ENCODE measurements around the gene NELFCD.
"Not testable (repeated sequence)": the region's sequence is repeated elsewhere in the genome, so short reads cannot be mapped to it uniquely, and the experiment has no call there.

Gene NELFCD, protein sequence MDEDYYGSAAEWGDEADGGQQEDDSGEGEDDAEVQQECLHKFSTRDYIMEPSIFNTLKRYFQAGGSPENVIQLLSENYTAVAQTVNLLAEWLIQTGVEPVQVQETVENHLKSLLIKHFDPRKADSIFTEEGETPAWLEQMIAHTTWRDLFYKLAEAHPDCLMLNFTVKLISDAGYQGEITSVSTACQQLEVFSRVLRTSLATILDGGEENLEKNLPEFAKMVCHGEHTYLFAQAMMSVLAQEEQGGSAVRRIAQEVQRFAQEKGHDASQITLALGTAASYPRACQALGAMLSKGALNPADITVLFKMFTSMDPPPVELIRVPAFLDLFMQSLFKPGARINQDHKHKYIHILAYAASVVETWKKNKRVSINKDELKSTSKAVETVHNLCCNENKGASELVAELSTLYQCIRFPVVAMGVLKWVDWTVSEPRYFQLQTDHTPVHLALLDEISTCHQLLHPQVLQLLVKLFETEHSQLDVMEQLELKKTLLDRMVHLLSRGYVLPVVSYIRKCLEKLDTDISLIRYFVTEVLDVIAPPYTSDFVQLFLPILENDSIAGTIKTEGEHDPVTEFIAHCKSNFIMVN

DNA sequence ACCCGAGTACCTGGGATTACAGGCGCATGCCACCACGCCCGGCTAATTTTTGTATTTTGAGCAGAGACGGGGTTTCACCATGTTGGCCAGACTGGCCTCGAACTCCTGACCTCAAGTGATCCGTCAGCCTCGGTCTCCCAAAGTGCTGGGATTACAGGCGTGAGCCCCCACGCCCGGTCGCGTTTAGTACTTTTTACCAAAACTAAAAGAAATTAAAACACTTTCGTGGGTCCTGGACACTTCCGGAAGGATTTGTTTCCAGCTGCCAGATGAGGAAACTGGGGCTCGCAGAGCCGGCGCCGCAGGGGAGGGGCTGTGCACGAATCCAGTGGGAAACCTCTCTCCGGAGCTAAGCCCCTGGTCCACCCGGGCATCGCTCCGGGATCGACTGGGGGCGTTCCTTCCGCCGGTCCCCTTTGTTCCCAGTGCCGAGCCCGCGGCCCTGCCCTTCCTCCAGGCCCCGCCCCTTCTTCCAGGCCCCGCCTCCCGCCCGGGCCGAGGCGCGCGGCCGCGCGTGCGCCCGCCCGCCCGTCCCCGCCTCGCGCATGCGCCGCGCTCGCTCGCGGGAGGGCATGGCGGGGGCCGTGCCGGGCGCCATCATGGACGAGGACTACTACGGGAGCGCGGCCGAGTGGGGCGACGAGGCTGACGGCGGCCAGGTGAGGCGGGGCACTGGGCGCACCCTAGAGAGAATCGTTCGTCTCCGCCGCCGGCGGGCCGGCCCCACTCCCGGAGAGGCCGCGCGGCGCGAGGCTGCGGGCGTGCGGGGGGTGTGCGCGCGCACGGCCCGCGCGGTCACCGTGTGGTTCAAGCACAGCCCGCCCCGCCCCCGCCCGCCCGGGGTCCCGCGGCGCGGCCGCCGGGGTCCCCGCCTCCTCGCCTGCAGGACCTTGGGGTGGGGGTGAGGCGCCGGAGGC lies at the start of gene NELFCD:
NELFCD (plus strand) TSS at position 546 of the 917 bp plus-strand sequence; CDS start at position 600, 54 bp downstream.
- DNase-seq: peak; percentile 90

- no peak for DNase-seq
Observed at GRCh38 chr20:58932170-58932569, 48.9 kb upstream of the NELFCD start.

- no peak for DNase-seq
Observed at GRCh38 chr20:58938078-58938477, 43.0 kb upstream of the NELFCD start.

- no peak for DNase-seq
Observed at GRCh38 chr20:58938541-58938940, 42.5 kb upstream of the NELFCD start.

DNA sequence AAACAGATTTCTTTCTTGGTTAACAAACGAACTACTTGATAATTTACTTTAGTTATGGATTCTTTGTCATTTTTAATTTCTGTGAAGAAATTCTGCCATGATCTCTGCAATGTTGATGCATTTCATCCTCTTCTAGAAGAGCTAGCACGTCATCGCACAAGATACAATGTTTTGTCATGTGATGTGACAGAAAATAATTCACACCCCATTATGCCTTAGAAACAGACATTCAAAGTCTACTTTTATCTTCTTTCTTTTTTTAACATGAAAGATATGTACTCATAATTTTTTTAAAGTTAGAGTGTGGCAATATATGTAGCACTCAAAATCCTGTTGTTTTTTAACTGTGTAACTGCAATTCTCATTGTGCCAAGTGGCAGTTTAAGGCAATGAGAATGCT lies 39.6 kb upstream of the NELFCD start:
- DNase-seq: no peak

DNA sequence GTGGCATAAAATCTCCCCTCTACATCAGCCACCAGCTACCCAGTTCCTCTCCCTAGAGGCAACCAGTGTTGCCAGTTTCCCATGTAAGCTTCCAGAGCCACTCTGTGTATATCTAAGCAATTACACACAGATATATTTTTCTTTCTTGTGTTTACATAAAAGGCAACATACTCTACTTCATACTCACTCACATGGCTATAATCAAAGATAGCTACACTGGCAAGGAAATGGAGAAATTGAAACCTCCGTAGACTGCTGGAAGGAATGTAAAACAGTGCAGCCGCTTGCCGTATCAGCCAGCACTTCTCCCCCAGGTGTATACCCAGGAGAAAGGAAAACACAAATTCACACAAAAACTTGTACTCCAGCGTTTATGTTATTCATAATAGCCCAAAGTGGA lies 38.5 kb upstream of the NELFCD start:
- DNase-seq: no peak

- DNase-seq: no peak
Observed at GRCh38 chr20:58944610-58945009, 36.4 kb upstream of the NELFCD start.

DNA sequence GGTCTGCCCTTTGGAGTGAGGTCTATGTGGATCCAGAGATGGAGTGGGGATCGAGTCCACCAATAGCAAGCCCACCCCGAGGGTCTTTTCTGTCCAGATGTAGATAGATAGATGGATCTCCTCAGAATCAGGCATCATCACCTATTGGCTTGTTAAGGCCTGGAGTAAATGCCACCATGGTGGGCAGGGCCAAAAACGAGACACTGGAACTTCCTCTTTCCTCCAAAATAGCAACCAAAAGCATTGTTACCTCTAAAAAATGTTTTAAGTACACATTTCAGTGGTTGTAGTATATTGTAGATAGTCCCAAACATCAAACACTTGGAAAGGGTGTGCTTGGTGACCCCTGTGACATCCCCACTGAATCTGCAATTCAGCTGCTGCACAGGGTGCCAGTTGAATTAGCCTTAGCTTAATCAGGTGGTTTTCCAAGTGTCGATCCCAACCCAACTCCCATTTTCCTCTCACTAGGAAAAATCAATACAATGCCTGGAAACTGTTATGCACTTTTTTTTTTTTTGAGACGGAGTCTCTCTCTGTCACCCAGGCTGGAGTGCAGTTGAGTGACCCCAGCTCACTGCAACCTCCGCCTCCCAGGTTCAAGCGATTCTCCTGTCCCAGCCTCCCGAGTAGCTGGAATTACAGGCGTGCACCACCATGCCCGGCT lies 35.0 kb upstream of the NELFCD start:
- no peak for DNase-seq

- not testable (repeated sequence) for DNase-seq
Observed at GRCh38 chr20:58947797-58948388, 33.2 kb upstream of the NELFCD start.

- no peak for DNase-seq
Observed at GRCh38 chr20:58950603-58951002, 30.5 kb upstream of the NELFCD start.

- DNase-seq: no peak
Observed at GRCh38 chr20:58953050-58953449, 28.0 kb upstream of the NELFCD start.

- DNase-seq: no peak
Observed at GRCh38 chr20:58956078-58956477, 25.0 kb upstream of the NELFCD start.

GRCh38 chr20:58959652-58960051 lies 21.4 kb upstream of the NELFCD start:
- no peak for DNase-seq

GRCh38 chr20:58963060-58963584 lies 17.9 kb upstream of the NELFCD start:
- DNase-seq: no peak

GRCh38 chr20:58963922-58964321 lies 17.1 kb upstream of the NELFCD start:
- not testable (repeated sequence) for DNase-seq

- no peak for DNase-seq
Observed at GRCh38 chr20:58965270-58966064, 15.6 kb upstream of the NELFCD start.

DNA sequence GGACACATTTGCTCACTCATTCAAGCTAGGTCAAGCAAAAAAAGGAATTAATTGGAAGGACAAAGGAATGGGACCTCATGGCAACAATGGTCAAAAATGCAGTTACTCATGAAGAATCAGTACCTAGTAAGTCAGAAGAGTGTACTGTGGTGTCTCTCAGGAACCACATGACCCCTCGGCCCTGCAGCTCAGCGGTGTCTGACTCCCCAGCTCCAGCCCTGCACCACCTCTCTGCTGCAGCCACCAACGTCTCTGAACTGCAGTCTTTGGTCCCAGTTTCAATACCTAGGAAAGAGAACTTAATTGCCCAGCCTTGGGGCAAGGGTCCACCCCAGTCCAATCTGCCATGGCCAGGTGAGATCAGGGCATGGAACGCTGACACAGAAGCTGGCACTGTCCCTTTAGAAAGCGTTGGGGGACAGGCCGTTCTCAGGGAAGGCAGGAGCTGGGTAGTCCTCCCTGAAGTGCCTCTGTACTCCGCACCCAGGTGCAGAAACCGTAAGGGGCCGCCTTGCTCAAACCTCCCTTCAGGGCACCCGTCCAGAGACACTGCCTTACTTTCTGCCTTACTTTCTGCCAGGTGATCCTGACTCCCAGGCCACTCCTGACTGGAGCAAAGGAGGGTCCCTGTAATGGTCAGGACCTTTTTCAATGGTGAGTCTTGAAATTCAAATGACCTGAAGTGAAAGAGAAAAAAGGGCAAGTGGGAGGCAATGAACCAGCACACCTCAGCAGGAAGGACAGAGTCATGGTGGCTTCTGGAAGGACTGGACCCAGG lies 13.2 kb upstream of the NELFCD start:
- DNase-seq: no peak

DNA sequence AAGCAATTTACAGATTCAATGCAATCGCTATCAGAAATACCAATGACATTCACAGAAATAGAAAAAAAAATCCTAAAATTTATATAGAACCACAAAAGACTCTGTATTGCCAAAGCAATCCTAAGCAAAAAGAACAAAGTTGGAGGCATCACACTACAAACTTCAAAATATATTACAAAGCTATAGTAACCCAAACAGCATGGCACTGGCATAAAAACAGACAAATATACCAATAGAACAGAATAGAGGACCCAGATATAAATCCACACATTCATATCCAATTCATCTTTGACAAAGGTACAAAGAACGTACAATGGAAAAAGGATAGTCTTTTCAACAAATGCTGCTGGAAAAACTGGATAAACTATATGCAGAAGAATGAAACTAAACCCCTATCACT lies 11.6 kb upstream of the NELFCD start:
- DNase-seq: no peak

- no peak for DNase-seq
Observed at GRCh38 chr20:58970146-58970545, 10.9 kb upstream of the NELFCD start.

DNA sequence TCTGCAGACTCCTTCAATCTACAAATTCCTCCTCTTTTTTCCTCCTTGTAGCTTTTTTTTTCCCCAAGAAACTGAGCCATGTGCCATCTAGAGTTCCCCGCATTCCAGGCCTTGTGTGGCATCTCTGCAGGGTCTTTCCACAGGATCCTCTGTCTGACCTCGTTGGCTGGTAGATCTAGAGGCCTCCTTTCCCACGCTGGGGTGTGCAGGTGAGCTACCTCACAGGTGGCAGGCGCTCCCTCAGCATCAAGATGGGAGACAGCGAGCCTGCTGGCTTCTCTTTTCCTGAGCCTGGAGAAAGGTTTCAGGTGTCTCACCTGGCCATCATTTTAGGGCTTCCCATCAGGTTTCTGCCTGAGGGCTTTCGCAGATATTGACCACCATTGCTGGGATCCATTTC lies 9.6 kb upstream of the NELFCD start:
- DNase-seq: no peak

DNA sequence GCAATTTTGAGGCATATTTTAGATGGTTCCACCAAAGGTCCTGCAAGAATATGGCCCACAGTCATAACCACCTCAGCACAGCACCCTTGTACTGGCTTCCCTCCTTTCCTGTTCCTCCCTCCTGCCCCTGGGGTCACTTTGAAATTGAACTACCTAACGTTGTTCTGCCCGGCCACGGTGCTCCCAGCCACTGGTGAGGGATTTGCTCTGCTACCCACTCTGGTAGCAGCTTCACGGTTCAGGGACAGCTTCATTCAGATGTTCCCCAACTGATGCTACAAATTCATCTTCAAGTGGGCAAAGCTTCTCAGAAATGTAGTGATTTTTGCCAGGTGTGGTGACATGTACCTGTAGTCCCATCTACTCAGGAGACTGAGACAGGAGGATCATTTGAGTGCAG lies 7.9 kb upstream of the NELFCD start:
- DNase-seq: no peak

Data from CD4-positive, alpha-beta T cell treated with Interleukin-17A for 1 hour (primary cell).